ENCODE results near the gene ARID1B. TPM values are rescaled to one million over a fixed set of nuclear protein-coding genes. Genes with fewer than 3 reads are reported as not detected.

The ARID1B gene
- total RNA-seq, 1 experiment from 2014 or later = 86.3 TPM

DNA sequence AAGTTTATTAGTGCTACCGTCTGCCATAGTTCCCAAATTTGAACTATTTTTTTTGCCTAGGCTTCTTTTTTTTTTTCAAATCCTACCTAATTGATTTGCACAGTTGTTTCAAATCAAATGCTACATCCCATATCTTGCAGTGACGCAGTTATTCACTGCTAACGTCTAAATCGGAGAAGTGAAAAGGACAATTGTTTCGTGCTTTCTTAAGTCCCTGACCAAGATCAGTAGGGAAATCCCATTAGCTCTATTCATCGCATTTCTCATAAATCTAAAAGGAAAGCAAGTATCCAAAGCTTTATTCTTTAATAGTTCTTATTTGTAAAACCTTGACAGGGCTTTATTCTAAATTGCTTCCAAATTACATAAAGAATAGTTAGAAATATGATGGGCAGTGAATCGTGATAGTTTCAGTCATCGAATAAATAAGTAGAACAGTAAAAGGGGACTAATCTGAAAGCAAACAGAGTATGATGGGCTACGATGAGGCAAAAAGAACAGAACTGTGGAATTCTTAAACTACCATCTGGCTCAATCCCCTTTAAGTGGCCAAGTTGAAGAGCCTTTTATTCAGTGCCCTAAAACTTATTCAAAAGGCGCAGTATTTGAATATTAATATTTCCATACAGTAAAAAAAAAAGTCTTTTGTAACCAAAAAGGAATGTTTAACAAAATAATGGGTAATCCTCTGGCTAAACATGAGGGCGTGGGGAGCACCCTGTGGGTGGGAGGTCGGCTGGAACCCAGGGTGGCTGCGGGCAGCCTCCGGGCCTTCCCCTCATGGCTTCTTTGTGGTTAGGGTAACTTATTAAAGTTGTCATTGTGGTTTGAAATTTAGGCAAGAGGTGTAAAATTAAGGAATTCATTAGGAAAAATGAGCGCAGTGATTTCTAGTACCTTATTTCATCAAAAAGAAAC, 3.0 kb upstream of the ARID1B start:
- ChIA-PET POLR2A (ENCODE audit: low non-redundant PET) (no interaction called here), CTCF (no interaction called here)
- H3K27me3 ChIP-seq (replicated peaks; ENCODE audit: insufficient read depth, low read depth, low read length, poor library complexity) = no peaks in the 10 kb centered on the region
- no peak overlapping the region for H3K4me3 ChIP-seq (ENCODE audit: low read depth, low read length, poor library complexity, severe bottlenecking)
- peaks cover 30% of the 10 kb centered on the region for H3K4me1 ChIP-seq (ENCODE audit: insufficient read depth, low read length, poor library complexity, severe bottlenecking)
- no TSS peak for BruUV-seq (replicated peaks)
- no peak for TF ChIP-seq EZH2 (IDR thresholded peaks at IDR 0.05; ENCODE audit: borderline replicate concordance, low read depth, low read length, poor library complexity, severe bottlenecking)
- TF ChIP-seq CTCF (conservative IDR thresholded peaks at IDR 0.05; ENCODE audit: low read depth, low read length) = no peak
- no peaks in the 10 kb centered on the region for H3K9me3 ChIP-seq (ENCODE audit: low read depth, low read length, poor library complexity, severe bottlenecking)
- no peak overlapping the region for H3K27ac ChIP-seq (ENCODE audit: low read depth, low read length, poor library complexity, severe bottlenecking)
- DNase-seq (ENCODE audit: low spot score) = peak; percentile 37
- no peaks in the 10 kb centered on the region for H3K36me3 ChIP-seq (ENCODE audit: insufficient read depth, low read length, poor library complexity, severe bottlenecking)
- intact Hi-C loops (cut with micrococcal nuclease; ENCODE audit: unreplicated experiment) = loop anchor here (10.0 kb wide), 2 partner anchors 209 to 411 kb away; no protein-coding TSS in a partner anchor

GRCh38 chr6:156774863-156775405, 2.2 kb upstream of the ARID1B start:
- ChIA-PET CTCF (no interaction called here), POLR2A (ENCODE audit: low non-redundant PET) (no interaction called here)
- H3K4me1 ChIP-seq (ENCODE audit: insufficient read depth, low read length, poor library complexity, severe bottlenecking) = peaks cover 30% of the 10 kb centered on the region
- no peaks in the 10 kb centered on the region for H3K36me3 ChIP-seq (ENCODE audit: insufficient read depth, low read length, poor library complexity, severe bottlenecking)
- TF ChIP-seq EZH2 (IDR thresholded peaks at IDR 0.05; ENCODE audit: borderline replicate concordance, low read depth, low read length, poor library complexity, severe bottlenecking) (no peak), CTCF (conservative IDR thresholded peaks at IDR 0.05; ENCODE audit: low read depth, low read length) (no peak)
- no TSS peak for BruUV-seq (replicated peaks)
- intact Hi-C loops (cut with micrococcal nuclease; ENCODE audit: unreplicated experiment) = loop anchor here (5.0 to 10.0 kb wide), 3 partner anchors 210 to 1448 kb away; no protein-coding TSS in a partner anchor
- no peak overlapping the region for H3K4me3 ChIP-seq (ENCODE audit: low read depth, low read length, poor library complexity, severe bottlenecking)
- H3K27ac ChIP-seq (ENCODE audit: low read depth, low read length, poor library complexity, severe bottlenecking) = no peak overlapping the region
- H3K9me3 ChIP-seq (ENCODE audit: low read depth, low read length, poor library complexity, severe bottlenecking) = no peaks in the 10 kb centered on the region
- no peaks in the 10 kb centered on the region for H3K27me3 ChIP-seq (replicated peaks; ENCODE audit: insufficient read depth, low read depth, low read length, poor library complexity)
- peak; percentile 37 for DNase-seq (ENCODE audit: low spot score)

DNA sequence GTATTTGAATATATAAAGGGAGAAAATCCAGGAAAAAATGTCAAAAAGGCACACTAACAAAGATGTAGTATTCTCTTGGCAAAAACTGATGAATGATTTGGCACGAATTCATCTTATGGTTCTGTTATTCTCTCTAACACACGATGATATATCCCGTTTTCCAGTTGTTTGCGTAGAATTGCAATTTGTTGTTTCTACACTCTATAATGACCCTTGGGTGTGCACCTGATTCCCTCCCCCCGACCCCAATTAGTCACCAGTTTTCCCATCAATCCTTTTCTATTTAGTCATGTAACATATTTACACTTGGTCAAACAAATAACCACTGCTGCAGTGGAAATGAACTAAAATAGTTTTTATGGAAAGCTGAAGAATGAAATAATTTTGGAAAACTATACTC, 1.5 kb upstream of the ARID1B start:
- Histone ChIP-seq H3K36me3 (ENCODE audit: insufficient read depth, low read length, poor library complexity, severe bottlenecking) (no peaks in the 10 kb centered on the region), H3K27me3 (replicated peaks; ENCODE audit: insufficient read depth, low read depth, low read length, poor library complexity) (no peaks in the 10 kb centered on the region), H3K9me3 (ENCODE audit: low read depth, low read length, poor library complexity, severe bottlenecking) (no peaks in the 10 kb centered on the region), H3K4me3 (ENCODE audit: low read depth, low read length, poor library complexity, severe bottlenecking) (no peak overlapping the region), H3K27ac (ENCODE audit: low read depth, low read length, poor library complexity, severe bottlenecking) (no peak overlapping the region), H3K4me1 (ENCODE audit: insufficient read depth, low read length, poor library complexity, severe bottlenecking) (peaks cover 32% of the 10 kb centered on the region)
- ChIA-PET POLR2A (ENCODE audit: low non-redundant PET) (no interaction called here), CTCF (no interaction called here)
- intact Hi-C loops (cut with micrococcal nuclease; ENCODE audit: unreplicated experiment) = loop anchor here (2.0 to 10.0 kb wide), 4 partner anchors 211 to 1448 kb away; no protein-coding TSS in a partner anchor
- TF ChIP-seq CTCF (conservative IDR thresholded peaks at IDR 0.05; ENCODE audit: low read depth, low read length) = no peak
- no peak for TF ChIP-seq EZH2 (IDR thresholded peaks at IDR 0.05; ENCODE audit: borderline replicate concordance, low read depth, low read length, poor library complexity, severe bottlenecking)
- no TSS peak for BruUV-seq (replicated peaks)
- DNase-seq (ENCODE audit: low spot score) = no peak
